K562 (cell line): ENCODE results near the gene TNF. TPM values are rescaled to one million over a fixed set of nuclear protein-coding genes. Genes with fewer than 3 reads are reported as not detected.

Source experiments
- ATAC-seq: fragments of 200-7000 bp; cut with Tn5 transposase; 3 replicates; pipeline ENCODE4 v1.9.1; 2020; ENCODE audit warnings: moderate library complexity
- BruUV-seq: library from RNA; stranded (reverse); fragments of 400-500 nt; replicated peaks from 2 replicates; lab custom pipeline; 2021; lab: Mats Ljungman, UMichigan
- CTCF ChIA-PET: fragments of 300-600 bp; formaldehyde crosslinking; extraction: SDS; loops from one replicate; lab custom pipeline; 2021; ENCODE audit warnings: low intra/inter-chr PET ratio; lab: Yijun Ruan, JAX
- POLR2A ChIA-PET: fragments of 300-600, 350-650 bp; sonication (Branson Sonifier 250); formaldehyde crosslinking; extraction: SDS; loops from one replicate; lab custom pipeline; 2021; ENCODE audit warnings: antibody characterized with exemption, inconsistent platforms; lab: Yijun Ruan, JAX
- DNase-seq, 4 experiments: peaks; one replicate each; pipeline versions ENCODE4 v3.0.0 to v3.0.0-alpha.2; 2011 to 2018; ENCODE audit warnings: low spot score in 3 of 4, mixed read lengths in 3 of 4; ENCODE audit errors: extremely low read depth in 1 of 4
- FAIRE-seq: peaks from 2 replicates; lab custom pipeline; 2011; peaks lifted over from hg19 to GRCh38; lab: Jason Lieb, UNC
- H2AFZ ChIP-seq: 2 replicates; pipeline ENCODE4 v1.6.0; 2011; ENCODE audit warnings: low read depth, low read length, control low read depth, inconsistent platforms
- H3K27ac ChIP-seq: fragments of 200-600 bp; 3 replicates; pipeline ENCODE4 v1.8.0; 2011; ENCODE audit warnings: low read depth, mild to moderate bottlenecking, control low read depth, inconsistent platforms, low read length, moderate library complexity, mixed read lengths; ENCODE audit errors: extremely low read depth
- H3K27me3 ChIP-seq, 2 experiments: fragments of 300-600 bp in 1 of 2; 2 replicates in 1 of 2; 3 replicates in 1 of 2; pipeline versions ENCODE4 v1.6.0 to v1.8.0; 2011; ENCODE audit warnings: inconsistent platforms in 2 of 2, low read length in 2 of 2, mild to moderate bottlenecking in 1 of 2, mixed read lengths in 1 of 2, moderate library complexity in 1 of 2; ENCODE audit not compliant: control insufficient read depth in 2 of 2, insufficient read depth in 2 of 2
- H3K36me3 ChIP-seq: fragments of 300-600 bp; 3 replicates; pipeline ENCODE4 v1.8.0; 2011; ENCODE audit warnings: mild to moderate bottlenecking, low read length, inconsistent platforms; ENCODE audit not compliant: control insufficient read depth, insufficient read depth
- H3K4me1 ChIP-seq, 2 experiments: fragments of 200-600 bp in 1 of 2; replicated peaks in 1 of 2; 2 replicates in 1 of 2; 3 replicates in 1 of 2; pipeline versions ENCODE4 v1.5.1 to v1.8.0; 2011; ENCODE audit warnings: inconsistent platforms in 2 of 2, low read length in 2 of 2, mild to moderate bottlenecking in 1 of 2, mixed read lengths in 1 of 2, moderate library complexity in 1 of 2; ENCODE audit not compliant: control insufficient read depth in 2 of 2, insufficient read depth in 2 of 2
- H3K4me2 ChIP-seq: 2 replicates; pipeline ENCODE4 v1.6.1; 2011; ENCODE audit warnings: low read length, control low read depth, inconsistent platforms, mixed read lengths; ENCODE audit not compliant: insufficient read depth
- H3K4me3 ChIP-seq: fragments of 200-600 bp; sonication (generic), shearing (Covaris generic); 2 replicates; pipeline ENCODE4 v1.5.1; 2016; ENCODE audit warnings: control low read depth, inconsistent platforms
- H3K79me2 ChIP-seq: fragments of 200-600 bp; 3 replicates; pipeline ENCODE4 v1.8.0; 2011; ENCODE audit warnings: low read length, inconsistent platforms; ENCODE audit not compliant: control insufficient read depth, insufficient read depth
- H3K9ac ChIP-seq, 2 experiments: 2 replicates each; pipeline versions ENCODE4 v1.6.0 to v1.6.1; 2011; ENCODE audit warnings: low read depth in 2 of 2, low read length in 2 of 2, control low read depth in 1 of 2, inconsistent platforms in 1 of 2, mild to moderate bottlenecking in 1 of 2, mixed read lengths in 1 of 2; ENCODE audit not compliant: insufficient read depth in 1 of 2
- H3K9me1 ChIP-seq: one replicate; pipeline ENCODE4 v1.6.0; 2011; ENCODE audit warnings: inconsistent platforms, mild to moderate bottlenecking, low read length, moderate library complexity; ENCODE audit not compliant: control insufficient read depth, insufficient read depth
- H3K9me3 ChIP-seq: replicated peaks from 2 replicates; pipeline ENCODE4 v1.5.1; 2011; ENCODE audit warnings: low read depth, low read length, inconsistent platforms; ENCODE audit not compliant: control insufficient read depth, insufficient read depth
- H4K20me1 ChIP-seq: replicated peaks from 2 replicates; pipeline ENCODE4 v1.6.1; 2011; ENCODE audit warnings: low read length, inconsistent platforms, mixed read lengths; ENCODE audit not compliant: control insufficient read depth, insufficient read depth
- ARNT ChIP-seq, 2 experiments: fragments of 450-650 bp; IDR thresholded peaks; 2 replicates each; pipeline ENCODE4 v1.6.1; 2016; ENCODE audit warnings: mild to moderate bottlenecking in 1 of 2
- CHD2 ChIP-seq: IDR thresholded peaks from 2 replicates; pipeline ENCODE4 v1.6.1; 2011; ENCODE audit warnings: low read depth, low read length
- DDX20 ChIP-seq: fragments of 450-650 bp; IDR thresholded peaks from 2 replicates; pipeline ENCODE4 v1.6.1; 2016; ENCODE audit warnings: missing genetic modification characterization, low read depth, mild to moderate bottlenecking, missing compliant biosample characterization, moderate library complexity
- HCFC1 ChIP-seq: IDR thresholded peaks from 2 replicates; pipeline ENCODE4 v1.6.1; 2012; ENCODE audit warnings: low read depth, low read length, improper control_type of control experiment
- HMG20A ChIP-seq: fragments of 450-650 bp; formaldehyde crosslinking; conservative IDR thresholded peaks from 2 replicates; pipeline ENCODE4 v1.4.0; 2020; ENCODE audit warnings: mild to moderate bottlenecking, mixed read lengths
- HNRNPLL ChIP-seq: fragments of 200-400 bp; formaldehyde crosslinking; IDR thresholded peaks from 2 replicates; pipeline ENCODE4 v1.6.1; 2017; ENCODE audit warnings: low read length, low read depth, mild to moderate bottlenecking; ENCODE audit not compliant: poor library complexity, severe bottlenecking
- JUNB ChIP-seq: fragments of 450-650 bp; formaldehyde crosslinking; conservative IDR thresholded peaks from 2 replicates; pipeline ENCODE4 v1.4.0; 2020; ENCODE audit warnings: mild to moderate bottlenecking
- PHB ChIP-seq: fragments of 250-450 bp; sonication (Bioruptor Pico); IDR thresholded peaks from 2 replicates; pipeline ENCODE4 v1.5.0; 2021
- SOX6 ChIP-seq: fragments of 450-650 bp; IDR thresholded peaks from 2 replicates; pipeline ENCODE4 v1.6.1; 2014; ENCODE audit warnings: mild to moderate bottlenecking
- SRSF3 ChIP-seq: fragments of 200-400 bp; formaldehyde crosslinking; IDR thresholded peaks from 2 replicates; pipeline ENCODE4 v1.6.1; 2016; ENCODE audit warnings: mild to moderate bottlenecking, low read length, moderate library complexity; ENCODE audit not compliant: insufficient read depth
- STAG1 ChIP-seq: sonication (generic); formaldehyde crosslinking; IDR thresholded peaks from 2 replicates; pipeline ENCODE4 v1.5.0; 2020; ENCODE audit warnings: missing genetic modification reagents, borderline replicate concordance
- ZNF561 ChIP-seq: fragments of 450-650 bp; formaldehyde crosslinking; conservative IDR thresholded peaks from 2 replicates; pipeline ENCODE4 v1.4.0; 2020; ENCODE audit warnings: mild to moderate bottlenecking, moderate library complexity
- ZNF766 ChIP-seq: fragments of 200-800 bp; sonication (Bioruptor generic); conservative IDR thresholded peaks from 2 replicates; pipeline ENCODE4 v1.6.1; 2016; ENCODE audit warnings: missing genetic modification characterization, missing compliant biosample characterization
- WGBS: fragments of 100-300 bp; shearing (Covaris generic); methylation state at CpG from one replicate; pipeline ENCODE4 v1.1.6; 2016; ENCODE audit warnings: low coverage, mixed read lengths; ENCODE audit not compliant: insufficient coverage; ENCODE audit errors: missing lambda C conversion rate; 5-methylcytosine and 5-hydroxymethylcytosine counted together
- in situ Hi-C: fragments of 300-500 bp; cut with MboI; formaldehyde crosslinking; loops from 4 replicates; pipeline ENCODE4 v1.15.0; 2018; ENCODE audit warnings: inconsistent platforms, mixed read lengths
- intact Hi-C: fragments of 100-400 bp; cut with micrococcal nuclease; formaldehyde crosslinking; loops from 2 replicates; pipeline ENCODE4 v1.14.2; 2022
- polyA plus RNA-seq, 8 experiments: library from polyadenylated mRNA; depleted of rRNA in 4 of 8; stranded (reverse) in 5 of 8; unstranded in 3 of 8; fragments of >200 nt; fragmentation: Nextera tagmentation in 2 of 8; fragmentation: Illumina TruSeq in 1 of 8; extraction: Ambion mirVana in 2 of 8; extraction: Trizol in 1 of 8; gene quantifications; 2 replicates each; pipeline versions ENCODE4 v1.2.1 to v1.2.3, GENCODE V29; 2011 to 2014; ENCODE audit warnings: inconsistent platforms in 1 of 8, missing spikeins in 1 of 8
- total RNA-seq, 7 experiments: library from RNA; depleted of rRNA in 6 of 7; stranded (reverse); fragments of >200 nt in 6 of 7; fragmentation: Illumina TruSeq in 2 of 7; extraction: Trizol in 2 of 7; gene quantifications; 2 replicates each; pipeline versions ENCODE4 v1.2.1 to v1.2.3, GENCODE V29; 2011 to 2021; ENCODE audit warnings: low replicate concordance in 1 of 7
- TF ChIP-seq, protein P1 (sequence below): sonication (generic); formaldehyde crosslinking; IDR thresholded peaks from 2 replicates; pipeline ENCODE4 v1.8.1; 2023; ENCODE audit warnings: missing genetic modification reagents, mild to moderate bottlenecking, borderline replicate concordance
- TF ChIP-seq, protein P2 (sequence below): fragments of 250-450 bp; sonication (Bioruptor Pico); IDR thresholded peaks from 2 replicates; pipeline ENCODE4 v1.5.0; 2020; ENCODE audit warnings: mild to moderate bottlenecking

The TNF gene
- total and polyA plus RNA-seq, 9 of the 15 experiments (the other 6 are each of a cell fraction or from before 2014, with no cell fraction given), result 0.08 to 0.40 TPM; not detected in 7

DNA sequence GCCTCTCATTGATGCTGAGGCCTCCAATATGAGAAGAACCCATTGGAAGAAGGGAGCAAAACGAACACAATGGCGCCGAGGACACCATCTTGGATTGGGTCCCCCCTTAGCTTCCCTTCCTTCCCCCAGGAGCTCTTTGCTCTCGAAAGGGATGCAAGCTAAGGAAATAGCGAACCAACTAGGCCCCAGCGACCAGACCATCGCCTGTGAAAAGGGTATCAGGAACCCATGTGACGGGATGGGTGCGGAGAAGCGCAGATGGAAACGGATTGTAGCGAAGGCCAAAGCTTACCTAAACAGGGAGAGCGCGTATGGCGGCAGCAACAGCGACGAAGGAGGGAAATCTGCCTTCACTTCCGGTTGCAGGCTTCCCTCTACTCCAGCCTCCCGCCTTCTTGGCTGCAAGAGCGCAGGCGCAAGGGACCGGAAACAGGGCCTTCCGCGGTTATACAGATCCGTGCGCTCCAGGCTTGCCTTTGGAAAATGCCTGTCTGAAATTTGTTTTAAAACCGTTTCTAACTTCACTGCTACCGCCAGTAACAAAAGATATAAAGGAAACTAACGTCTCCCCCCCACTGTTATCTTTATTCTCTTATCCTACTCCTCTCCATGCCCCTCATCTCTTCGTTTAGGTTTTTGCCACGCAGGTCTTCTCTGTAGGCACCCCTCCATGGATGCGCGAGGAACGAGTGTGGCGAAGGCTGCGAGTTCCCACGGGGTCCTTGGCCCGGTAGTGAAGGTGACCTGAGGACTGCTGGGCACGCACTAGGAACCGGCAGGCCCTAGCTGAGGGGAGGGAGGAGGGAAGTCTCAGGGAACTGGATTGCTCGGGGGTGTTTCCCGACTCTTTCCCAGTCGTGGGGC lies 33.5 kb upstream of the TNF start, which contains the start of gene DDX39B:
DDX39B (minus strand) TSS at position 346 of the 864 bp plus-strand sequence. CDS start 1,471 bp downstream, outside the sequence.
- Histone ChIP-seq H3K27me3 (no peaks in the 10 kb centered on the region), H3K4me1 (peaks cover 10 to 24% of the 10 kb centered on the region in 2 experiments; a peak in 4 of 5 replicates), H4K20me1 (peaks cover 30% of the 10 kb centered on the region), H3K9me1 (peaks cover 15% of the 10 kb centered on the region), H3K4me2 (peak within 1 kb of the TSS; percentile 98), H3K79me2 (peaks cover 66% of the 10 kb centered on the region), H3K4me3 (peak within 1 kb of the TSS; percentile 76), H3K9ac (peak within 1 kb of the TSS; percentile 92 to 97), H3K27ac (peak within 1 kb of the TSS; percentile 98), H3K36me3 (peaks cover 45% of the 10 kb centered on the region), H2AFZ (peak within 1 kb of the TSS; percentile 99), H3K9me3 (no peaks in the 10 kb centered on the region)
- peak; percentile 92 to 99 (median 95) for DNase-seq
- ATAC-seq, result peak; percentile 86
- FAIRE-seq, result peak; percentile 93
- BruUV-seq, result no TSS peak
- in situ Hi-C loops (loop anchor here (25.0 kb wide), 1 partner anchor 1420 kb away; the partner anchor contains the start of genes BRD2 and HLA-DMA), intact Hi-C loops (loop anchor here (1.0 to 10.0 kb wide), 4 partner anchors 50 to 233 kb away; partner anchors contain the start of genes BAG6 and VWA7)
- POLR2A ChIA-PET, result interaction anchor here (0.6 to 4.8 kb wide), 58 partner anchors 9 to 750 kb away, joined by 3 to 107 read pairs (median 4); partner anchors contain the start of genes BAG6, C6orf47, HSPA1A and HSPA1L
- WGBS, result under 1% methylated on average over 43 of the region's 43 CpGs
- CTCF ChIA-PET, result interaction anchor here (0.8 kb wide), 1 partner anchor 50 kb away, joined by 3 read pairs; no protein-coding TSS in a partner anchor
- TF ChIP-seq SOX6, result peak; percentile 43
- no peak for TF ChIP-seq JUNB (CRISPR knock-in tag)
- TF ChIP-seq, protein P1, sequence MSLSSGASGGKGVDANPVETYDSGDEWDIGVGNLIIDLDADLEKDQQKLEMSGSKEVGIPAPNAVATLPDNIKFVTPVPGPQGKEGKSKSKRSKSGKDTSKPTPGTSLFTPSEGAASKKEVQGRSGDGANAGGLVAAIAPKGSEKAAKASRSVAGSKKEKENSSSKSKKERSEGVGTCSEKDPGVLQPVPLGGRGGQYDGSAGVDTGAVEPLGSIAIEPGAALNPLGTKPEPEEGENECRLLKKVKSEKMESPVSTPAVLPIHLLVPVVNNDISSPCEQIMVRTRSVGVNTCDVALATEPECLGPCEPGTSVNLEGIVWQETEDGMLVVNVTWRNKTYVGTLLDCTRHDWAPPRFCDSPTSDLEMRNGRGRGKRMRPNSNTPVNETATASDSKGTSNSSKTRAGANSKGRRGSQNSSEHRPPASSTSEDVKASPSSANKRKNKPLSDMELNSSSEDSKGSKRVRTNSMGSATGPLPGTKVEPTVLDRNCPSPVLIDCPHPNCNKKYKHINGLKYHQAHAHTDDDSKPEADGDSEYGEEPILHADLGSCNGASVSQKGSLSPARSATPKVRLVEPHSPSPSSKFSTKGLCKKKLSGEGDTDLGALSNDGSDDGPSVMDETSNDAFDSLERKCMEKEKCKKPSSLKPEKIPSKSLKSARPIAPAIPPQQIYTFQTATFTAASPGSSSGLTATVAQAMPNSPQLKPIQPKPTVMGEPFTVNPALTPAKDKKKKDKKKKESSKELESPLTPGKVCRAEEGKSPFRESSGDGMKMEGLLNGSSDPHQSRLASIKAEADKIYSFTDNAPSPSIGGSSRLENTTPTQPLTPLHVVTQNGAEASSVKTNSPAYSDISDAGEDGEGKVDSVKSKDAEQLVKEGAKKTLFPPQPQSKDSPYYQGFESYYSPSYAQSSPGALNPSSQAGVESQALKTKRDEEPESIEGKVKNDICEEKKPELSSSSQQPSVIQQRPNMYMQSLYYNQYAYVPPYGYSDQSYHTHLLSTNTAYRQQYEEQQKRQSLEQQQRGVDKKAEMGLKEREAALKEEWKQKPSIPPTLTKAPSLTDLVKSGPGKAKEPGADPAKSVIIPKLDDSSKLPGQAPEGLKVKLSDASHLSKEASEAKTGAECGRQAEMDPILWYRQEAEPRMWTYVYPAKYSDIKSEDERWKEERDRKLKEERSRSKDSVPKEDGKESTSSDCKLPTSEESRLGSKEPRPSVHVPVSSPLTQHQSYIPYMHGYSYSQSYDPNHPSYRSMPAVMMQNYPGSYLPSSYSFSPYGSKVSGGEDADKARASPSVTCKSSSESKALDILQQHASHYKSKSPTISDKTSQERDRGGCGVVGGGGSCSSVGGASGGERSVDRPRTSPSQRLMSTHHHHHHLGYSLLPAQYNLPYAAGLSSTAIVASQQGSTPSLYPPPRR (CRISPR knock-in tag), result peak; percentile 89; the same call in 1 of the 2 replicates
- no peak for TF ChIP-seq ZNF561 (CRISPR knock-in tag)
- peak; percentile 63 for TF ChIP-seq HCFC1
- peak; percentile 84 for TF ChIP-seq ZNF766
- TF ChIP-seq SRSF3, result no peak
- TF ChIP-seq, protein P2, sequence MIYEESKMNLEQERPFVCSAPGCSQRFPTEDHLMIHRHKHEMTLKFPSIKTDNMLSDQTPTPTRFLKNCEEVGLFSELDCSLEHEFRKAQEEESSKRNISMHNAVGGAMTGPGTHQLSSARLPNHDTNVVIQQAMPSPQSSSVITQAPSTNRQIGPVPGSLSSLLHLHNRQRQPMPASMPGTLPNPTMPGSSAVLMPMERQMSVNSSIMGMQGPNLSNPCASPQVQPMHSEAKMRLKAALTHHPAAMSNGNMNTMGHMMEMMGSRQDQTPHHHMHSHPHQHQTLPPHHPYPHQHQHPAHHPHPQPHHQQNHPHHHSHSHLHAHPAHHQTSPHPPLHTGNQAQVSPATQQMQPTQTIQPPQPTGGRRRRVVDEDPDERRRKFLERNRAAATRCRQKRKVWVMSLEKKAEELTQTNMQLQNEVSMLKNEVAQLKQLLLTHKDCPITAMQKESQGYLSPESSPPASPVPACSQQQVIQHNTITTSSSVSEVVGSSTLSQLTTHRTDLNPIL (CRISPR knock-in tag), result no peak
- peak; percentile 87 to 92 for TF ChIP-seq ARNT (IDR thresholded peaks at IDR 0.05)
- TF ChIP-seq CHD2, result peak; percentile 9; the same call in 1 of the 2 replicates
- TF ChIP-seq HNRNPLL, result no peak
- TF ChIP-seq PHB (CRISPR knock-in tag), result 0 out of 2 replicates have a peak, but pooled peaks have one; percentile 66
- TF ChIP-seq STAG1 (CRISPR knock-in tag), result no peak
- no peak for TF ChIP-seq DDX20 (tag)
- no peak for TF ChIP-seq HMG20A (CRISPR knock-in tag)
